Measurements from ENCODE around the gene CLCN4. TPM values are rescaled to one million over a fixed set of nuclear protein-coding genes. Genes with fewer than 3 reads are reported as not detected.

The CLCN4 gene
- total RNA-seq (2022; extraction: Qiagen RNA extraction; ENCODE audit: low read depth): 3.3 to 3.9 TPM (median 3.7 TPM) in 5 replicates

DNA sequence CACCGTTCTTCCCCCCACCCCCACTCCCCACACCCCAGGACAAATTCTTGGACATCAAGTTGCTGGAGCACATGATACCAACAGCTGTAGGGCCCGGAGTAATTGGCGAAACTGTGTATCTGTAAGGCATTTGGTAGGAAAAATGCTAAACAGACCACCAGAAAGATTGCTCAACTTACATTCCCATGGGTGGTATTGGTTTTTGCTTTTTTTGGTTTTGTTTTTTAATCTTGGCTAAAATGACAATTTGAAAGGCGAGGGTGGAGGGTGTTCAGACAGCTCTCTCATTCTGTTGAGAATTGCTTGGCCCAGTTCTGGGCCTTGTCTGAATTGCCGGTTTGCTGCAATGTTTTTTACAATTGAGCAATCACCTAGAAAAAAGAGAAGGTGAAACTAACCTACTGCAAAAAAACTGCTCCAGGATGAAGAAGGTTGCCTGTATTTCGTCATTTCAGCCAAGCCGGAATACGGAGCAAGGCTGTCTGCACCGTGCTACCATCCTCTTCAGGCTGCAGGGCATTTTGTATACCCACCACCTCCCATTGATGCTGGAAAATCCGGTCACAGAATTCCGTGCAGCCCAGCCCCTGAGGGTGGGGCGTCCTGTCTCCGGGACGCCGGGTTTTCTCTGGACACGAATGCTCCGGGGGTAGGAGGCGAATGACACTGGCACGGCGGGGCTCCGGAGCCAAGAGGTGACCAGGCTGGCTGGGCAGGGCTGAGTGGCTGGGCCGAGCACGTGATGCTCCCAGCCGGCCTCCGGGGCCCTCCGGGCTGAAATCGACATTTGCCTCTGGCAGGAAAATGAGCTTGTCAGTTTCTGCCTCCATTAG is at the start of gene CLCN4:
CLCN4 (plus strand) TSS at position 777 of the 833 bp plus-strand sequence. CDS start 28,058 bp downstream, outside the sequence.

Other genes starting within 250 kb of the CLCN4 start
- not detected in 5 replicates for gene CLDN34, start 189.6 kb upstream of the CLCN4 start, total RNA-seq (2022; extraction: Qiagen RNA extraction; ENCODE audit: low read depth)

Measured in A549 treated with GW870086 at 1 μM for 4 hours (cell line).